Spleen (tissue), 11 donors: ENCODE measurements around the gene ILF2. TPM values are rescaled to one million over a fixed set of nuclear protein-coding genes. Genes with fewer than 3 reads are reported as not detected.

Experiments used
- DNase-seq: peaks from one replicate; pipeline ENCODE4 v3.0.0-alpha.2; 2020
- H3K27ac ChIP-seq, 8 donors: fragments of 200-600 bp; sonication (generic) in 7 of 8; 1 replicate in 4 of 8; 2 replicates in 4 of 8; pipeline versions ENCODE4 v1.5.0 to v1.8.0; 2016 to 2021; ENCODE audit warnings: inconsistent platforms in 4 of 8, mild to moderate bottlenecking in 4 of 8, moderate library complexity in 1 of 8
- H3K27me3 ChIP-seq, 7 donors: fragments of 200-600 bp; sonication (generic) in 6 of 7; replicated peaks in 1 of 7; 1 replicate in 4 of 7; 2 replicates in 3 of 7; pipeline versions ENCODE4 v1.5.0 to v1.8.0; 2016 to 2021; ENCODE audit warnings: inconsistent platforms in 3 of 7, mild to moderate bottlenecking in 1 of 7
- H3K36me3 ChIP-seq, 6 donors: fragments of 200-600 bp; sonication (generic) in 5 of 6; 1 replicate in 4 of 6; 2 replicates in 2 of 6; pipeline versions ENCODE4 v1.5.0 to v1.8.0; 2016 to 2021; ENCODE audit warnings: inconsistent platforms in 2 of 6
- H3K4me1 ChIP-seq, 6 donors: fragments of 200-600 bp; sonication (generic) in 5 of 6; 1 replicate in 3 of 6; 2 replicates in 3 of 6; pipeline versions ENCODE4 v1.5.0 to v1.8.0; 2016 to 2021; ENCODE audit warnings: inconsistent platforms in 3 of 6
- H3K4me3 ChIP-seq, 8 donors: fragments of 200-600 bp; sonication (generic) in 7 of 8; 1 replicate in 4 of 8; 2 replicates in 4 of 8; pipeline versions ENCODE4 v1.5.0 to v1.8.0; 2016 to 2021; ENCODE audit warnings: inconsistent platforms in 4 of 8, mild to moderate bottlenecking in 4 of 8, moderate library complexity in 2 of 8
- H3K9me3 ChIP-seq, 8 donors: fragments of 200-600 bp; sonication (generic) in 7 of 8; 1 replicate in 4 of 8; 2 replicates in 4 of 8; pipeline versions ENCODE4 v1.5.0 to v1.8.0; 2016 to 2021; ENCODE audit warnings: inconsistent platforms in 4 of 8
- CTCF ChIP-seq, 11 experiments: fragments of 200-600 bp in 7 of 11; fragments of 450-650 bp in 4 of 11; sonication (generic) in 4 of 11; IDR thresholded peaks in 8 of 11; conservative IDR thresholded peaks in 3 of 11; 1 replicate in 7 of 11; 2 replicates in 4 of 11; pipeline versions ENCODE4 v1.4.0 to v1.8.0; 2016 to 2021; ENCODE audit warnings: antibody characterized with exemption in 11 of 11, inconsistent platforms in 4 of 11, mild to moderate bottlenecking in 1 of 11
- POLR2A ChIP-seq, 3 donors: fragments of 450-650 bp; IDR thresholded peaks; one replicate each; pipeline ENCODE4 v1.5.1; 2017; ENCODE audit warnings: antibody characterized with exemption in 3 of 3, mild to moderate bottlenecking in 1 of 3
- POLR2AphosphoS5 ChIP-seq, 3 donors: sonication (generic); formaldehyde crosslinking; IDR thresholded peaks; one replicate each; pipeline ENCODE4 v1.5.1; 2017; ENCODE audit warnings: antibody characterized with exemption in 3 of 3
- WGBS, 5 donors: extraction: QIAGEN DNeasy Blood & Tissue Kit in 3 of 5; methylation state at CpG; one replicate each; pipeline versions ENCODE4 v1.1.5 to v1.1.7; 2013 to 2018; 5-methylcytosine and 5-hydroxymethylcytosine counted together
- intact Hi-C: fragments of 100-400 bp; cut with DNase I; formaldehyde crosslinking; loops from one replicate; pipeline ENCODE4 v1.15.0; 2023; ENCODE audit warnings: low total_unique reads
- polyA plus RNA-seq, 3 donors: library from polyadenylated mRNA; stranded (reverse); fragments of 200-250 nt; gene quantifications; one replicate each; pipeline ENCODE4 v1.2.1, GENCODE V29; 2013
- total RNA-seq, 7 donors: library from RNA; depleted of rRNA in 3 of 7; stranded (reverse); fragments of >200 nt in 3 of 7; fragmentation: NEBNext Ultra II Directional in 4 of 7; extraction: Animal tissue kit (Norgen Biotek cat#: 25700) in 4 of 7; gene quantifications; one replicate each; pipeline versions ENCODE4 v1.1.0 to v1.2.1, GENCODE V29; 2016 to 2021
- donor health status: healthy with polysubstance abuse.
- donor health status: DM: no; HTN: no; CAD: no; lungs with moderate emphysema.
- donor health status: DM: no; HTN: no; CAD: no.
- donor health status: Bipolar disorder and iron deficiency.
- donor health status: healthy.
- donor health status: DM: no; HTN: no; CAD: no.
- donor health status: DM: yes; HTN: yes; CAD: no.

ILF2 gene
- total and polyA plus RNA-seq, 10 donors = 54.9 to 105 (median 83.9) TPM

GRCh38 chr1:153652805-153653500 lies 17.8 kb downstream of the ILF2 start:
- peaks cover 0 to 21% (median 11%) of the 10 kb centered on the region in 6 donors for H3K4me1 ChIP-seq
- WGBS, 5 donors = 27 to 73% (median 50%) methylated on average over 3 of the region's 3 CpGs
- H3K9me3 ChIP-seq = no peaks in the 10 kb centered on the region
- peak overlapping the region in 6 of 8 donors; percentile 9 to 81 (median 70) for H3K27ac ChIP-seq
- TF ChIP-seq POLR2AphosphoS5 (IDR thresholded peaks at IDR 0.05) = no peak
- no peak for TF ChIP-seq POLR2A (IDR thresholded peaks at IDR 0.05)
- no peak for TF ChIP-seq CTCF (IDR thresholded peaks at IDR 0.05 in 8 of 11, conservative IDR thresholded peaks at IDR 0.05 in 3 of 11)
- H3K36me3 ChIP-seq = peaks cover 0 to under 1% (median 0%) of the 10 kb centered on the region in 6 donors
- no peak overlapping the region for H3K4me3 ChIP-seq
- DNase-seq = no peak
- intact Hi-C loops = no loop called here
- no peaks in the 10 kb centered on the region for H3K27me3 ChIP-seq

- H3K27ac ChIP-seq = no peak overlapping the region
- H3K4me3 ChIP-seq = no peak overlapping the region
- TF ChIP-seq CTCF (IDR thresholded peaks at IDR 0.05 in 8 of 11, conservative IDR thresholded peaks at IDR 0.05 in 3 of 11) (no peak), POLR2AphosphoS5 (IDR thresholded peaks at IDR 0.05) (no peak), POLR2A (IDR thresholded peaks at IDR 0.05) (no peak)
- peaks cover 0 to 25% (median 12%) of the 10 kb centered on the region in 6 donors for H3K4me1 ChIP-seq
- H3K9me3 ChIP-seq = no peaks in the 10 kb centered on the region
- peaks cover 0 to 12% (median 5%) of the 10 kb centered on the region in 6 donors for H3K36me3 ChIP-seq
- 82 to 100% (median 92%) methylated on average over 1 of the region's 1 CpG for WGBS, 5 donors
- no peak for DNase-seq
- intact Hi-C loops = no loop called here
- no peaks in the 10 kb centered on the region for H3K27me3 ChIP-seq
Observed at GRCh38 chr1:153651771-153652170, 19.0 kb downstream of the ILF2 start.

- H3K4me3 ChIP-seq = no peak overlapping the region
- peaks cover 0 to 44% (median 22%) of the 10 kb centered on the region in 6 donors for H3K4me1 ChIP-seq
- WGBS, 5 donors = 63 to 89% (median 83%) methylated on average over 2 of the region's 2 CpGs
- no peaks in the 10 kb centered on the region for H3K27me3 ChIP-seq
- H3K36me3 ChIP-seq = peaks cover 0 to 32% (median 24%) of the 10 kb centered on the region in 6 donors
- peak overlapping the region in 1 of 8 donors; percentile 53 for H3K27ac ChIP-seq
- intact Hi-C loops = no loop called here
- no peaks in the 10 kb centered on the region for H3K9me3 ChIP-seq
- TF ChIP-seq CTCF (IDR thresholded peaks at IDR 0.05 in 8 of 11, conservative IDR thresholded peaks at IDR 0.05 in 3 of 11) (no peak), POLR2AphosphoS5 (IDR thresholded peaks at IDR 0.05) (peak in 2 of 3 donors; percentile 41 to 57), POLR2A (IDR thresholded peaks at IDR 0.05) (no peak)
- DNase-seq = no peak
Observed at GRCh38 chr1:153649863-153650235, 20.9 kb downstream of the ILF2 start.

GRCh38 chr1:153649137-153649862 lies 21.5 kb downstream of the ILF2 start:
- H3K4me1 ChIP-seq = peaks cover 0 to 47% (median 22%) of the 10 kb centered on the region in 6 donors
- WGBS, 5 donors = 46 to 80% (median 58%) methylated on average over 3 of the region's 3 CpGs
- no peak for DNase-seq
- H3K27me3 ChIP-seq = no peaks in the 10 kb centered on the region
- peaks cover 0 to 37% (median 29%) of the 10 kb centered on the region in 6 donors for H3K36me3 ChIP-seq
- TF ChIP-seq POLR2A (IDR thresholded peaks at IDR 0.05) (no peak), POLR2AphosphoS5 (IDR thresholded peaks at IDR 0.05) (peak in 1 of 3 donors; percentile 24), CTCF (IDR thresholded peaks at IDR 0.05 in 8 of 11, conservative IDR thresholded peaks at IDR 0.05 in 3 of 11) (no peak)
- no peaks in the 10 kb centered on the region for H3K9me3 ChIP-seq
- intact Hi-C loops = no loop called here
- H3K4me3 ChIP-seq = no peak overlapping the region
- peak overlapping the region in 2 of 8 donors; percentile 5 to 53 for H3K27ac ChIP-seq
